ENCODE measurements around the gene FRMD1. TPM values are rescaled to one million over a fixed set of nuclear protein-coding genes. Genes with fewer than 3 reads are reported as not detected.

The FRMD1 gene
- polyA plus RNA-seq, 1 donor: 25.1 TPM

DNA sequence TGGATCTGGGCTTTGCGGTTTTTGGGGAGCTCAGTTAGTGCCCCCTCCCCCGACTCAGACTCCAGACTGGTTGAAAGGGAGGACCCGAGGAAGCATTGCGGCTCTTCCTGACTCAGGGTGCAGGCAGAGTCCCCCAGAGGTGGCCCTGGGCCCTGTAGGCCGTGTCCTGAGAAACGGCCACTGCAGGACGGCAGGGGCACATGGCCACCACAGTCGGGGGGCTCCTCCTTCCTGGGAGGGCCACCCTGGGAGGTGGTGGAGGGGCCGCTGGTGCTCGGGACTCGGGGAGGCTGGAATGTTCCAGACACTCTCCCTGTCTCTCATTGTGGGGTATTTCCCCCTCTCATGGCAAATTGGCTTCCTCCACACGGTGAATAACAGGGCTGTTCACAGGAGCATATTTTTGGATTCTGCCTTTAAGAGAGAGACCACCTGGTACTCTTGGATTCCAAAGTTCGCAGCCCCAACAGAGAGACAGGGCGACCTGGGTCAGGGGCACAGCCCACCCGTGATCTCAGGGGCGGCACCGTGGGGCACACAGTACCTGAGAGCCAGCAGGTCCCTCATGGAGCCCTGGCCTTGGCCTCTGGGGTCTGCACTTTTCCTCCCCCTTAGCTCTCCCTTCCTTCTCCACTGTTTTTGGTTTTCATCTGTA lies 35.7 kb downstream of the FRMD1 start:
- DNase-seq: no peak

DNA sequence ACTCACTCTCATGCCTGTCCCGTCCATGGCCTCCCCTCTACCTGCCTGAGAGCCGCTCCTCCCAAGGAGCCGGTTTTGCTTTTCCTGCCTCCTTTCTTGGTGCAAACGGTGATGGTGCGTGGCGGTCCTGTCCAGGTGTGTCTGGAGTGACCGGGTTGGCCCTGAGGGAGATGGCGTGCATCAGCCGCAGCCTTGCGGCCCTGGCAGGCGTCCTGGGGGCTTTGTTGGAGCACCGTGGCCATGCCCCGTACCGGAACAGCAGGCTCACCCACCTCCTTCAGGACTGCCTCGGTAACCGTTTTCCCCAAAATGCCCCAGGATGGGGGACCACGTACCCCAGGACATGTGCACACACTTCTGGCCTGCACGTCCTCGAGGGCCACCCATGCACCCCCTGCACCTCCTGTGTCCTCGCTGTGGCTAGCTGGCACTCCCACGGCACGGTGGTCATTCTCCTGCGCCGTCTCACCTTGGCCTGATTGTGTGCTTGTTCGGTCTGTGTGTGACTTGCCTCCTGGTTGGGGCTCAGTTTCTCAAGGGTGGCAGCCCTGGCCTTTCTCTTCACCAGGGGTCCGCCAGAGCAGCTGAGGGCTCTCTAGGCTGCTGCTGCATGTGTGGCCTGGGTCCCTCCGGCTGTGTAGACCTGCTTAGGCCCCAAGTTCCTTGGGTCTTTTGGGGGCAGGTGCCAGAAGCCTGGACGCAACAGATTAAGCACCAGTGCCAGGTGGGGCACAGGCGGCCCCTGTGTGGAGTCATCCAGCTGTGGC lies 36.4 kb downstream of the FRMD1 start:
- no peak for DNase-seq

DNA sequence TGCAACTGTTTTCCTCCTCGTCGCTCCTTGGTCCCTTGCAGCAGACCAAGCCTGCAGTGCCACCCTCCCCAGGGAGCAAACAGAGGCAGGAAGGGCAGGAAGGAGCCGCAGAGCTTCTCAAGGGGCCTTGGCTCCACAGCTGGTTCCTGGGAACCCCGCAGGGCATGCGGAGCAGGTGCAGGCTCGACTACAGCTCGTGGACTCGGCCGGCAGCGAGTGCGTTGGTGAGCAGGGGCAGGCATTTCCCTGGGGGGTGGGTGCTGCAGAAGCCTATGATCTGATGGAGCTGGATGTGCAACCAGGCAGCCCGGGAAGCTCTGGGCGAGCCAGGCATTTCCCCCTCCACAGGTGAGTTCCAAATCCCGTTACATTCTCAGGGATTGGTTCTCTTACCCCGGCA lies 37.1 kb downstream of the FRMD1 start:
- no peak for DNase-seq

DNA sequence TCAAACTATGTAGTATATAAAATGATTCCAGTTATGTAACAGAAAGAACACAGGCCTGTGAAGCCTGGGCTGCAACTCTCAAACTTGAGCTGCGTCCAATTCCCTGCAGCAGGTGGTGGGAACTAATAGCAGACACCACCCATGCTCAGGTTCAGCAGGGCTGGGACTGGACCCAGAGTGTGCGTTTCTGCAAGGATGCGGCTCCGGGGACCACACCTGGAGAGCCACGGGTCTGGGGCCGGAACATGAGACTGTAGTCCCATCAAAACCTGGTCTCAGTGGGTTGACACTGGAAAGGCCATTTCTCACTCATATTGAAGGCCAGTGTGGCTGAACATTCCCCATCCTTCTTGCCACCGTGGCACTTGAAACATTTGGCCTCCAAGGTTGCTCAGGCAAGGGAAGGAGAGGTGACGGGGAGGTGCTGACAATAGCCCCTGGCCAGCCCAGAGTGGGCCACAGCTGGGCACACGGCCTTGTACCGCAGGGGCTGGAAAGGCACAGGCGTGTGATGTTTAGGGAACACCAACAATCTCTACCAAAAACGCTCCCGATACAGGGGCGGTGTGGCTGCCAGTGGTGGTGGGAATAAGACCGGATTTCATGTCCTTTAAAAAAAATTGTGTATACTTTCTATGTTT lies 38.0 kb downstream of the FRMD1 start:
- DNase-seq: no peak

DNA sequence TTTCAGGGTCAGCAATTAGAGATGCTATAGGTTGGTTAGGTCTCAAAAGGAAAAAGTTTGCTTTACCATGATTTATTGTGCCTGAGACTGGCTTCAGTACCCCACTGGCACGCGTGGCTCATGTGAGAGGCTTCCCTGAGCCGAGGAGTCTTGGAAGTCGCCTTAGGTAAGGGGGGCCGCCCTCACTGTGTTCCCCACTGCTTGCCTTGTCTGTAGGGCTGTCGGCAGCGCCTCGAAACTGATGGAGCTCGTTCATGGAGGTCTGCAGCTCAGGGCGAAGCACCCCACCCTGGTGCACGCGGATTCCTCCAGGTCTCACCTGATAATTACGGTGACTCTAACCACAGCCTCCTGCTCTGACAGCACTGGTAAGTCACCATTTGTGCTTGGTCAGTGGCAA lies 39.2 kb downstream of the FRMD1 start:
- DNase-seq: no peak

DNA sequence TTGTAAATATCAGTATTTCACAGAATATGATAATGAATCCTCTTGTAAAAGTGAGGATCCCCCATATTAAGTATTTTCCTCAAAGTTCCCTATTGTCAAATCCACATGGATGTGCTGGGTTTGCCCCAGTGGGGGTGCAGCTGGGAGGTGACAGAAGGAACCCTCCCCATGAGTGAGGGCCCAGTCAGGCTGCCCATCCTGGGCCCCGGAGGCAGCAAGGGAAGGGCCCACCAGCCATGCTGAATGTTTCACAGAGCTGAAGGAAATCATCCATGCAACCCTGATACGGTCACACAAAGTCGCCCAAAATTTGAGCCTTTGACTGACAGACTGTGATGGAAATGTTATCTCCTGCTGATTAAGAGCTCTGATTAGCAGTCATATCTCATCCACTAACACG lies 39.7 kb downstream of the FRMD1 start:
- no peak for DNase-seq

DNA sequence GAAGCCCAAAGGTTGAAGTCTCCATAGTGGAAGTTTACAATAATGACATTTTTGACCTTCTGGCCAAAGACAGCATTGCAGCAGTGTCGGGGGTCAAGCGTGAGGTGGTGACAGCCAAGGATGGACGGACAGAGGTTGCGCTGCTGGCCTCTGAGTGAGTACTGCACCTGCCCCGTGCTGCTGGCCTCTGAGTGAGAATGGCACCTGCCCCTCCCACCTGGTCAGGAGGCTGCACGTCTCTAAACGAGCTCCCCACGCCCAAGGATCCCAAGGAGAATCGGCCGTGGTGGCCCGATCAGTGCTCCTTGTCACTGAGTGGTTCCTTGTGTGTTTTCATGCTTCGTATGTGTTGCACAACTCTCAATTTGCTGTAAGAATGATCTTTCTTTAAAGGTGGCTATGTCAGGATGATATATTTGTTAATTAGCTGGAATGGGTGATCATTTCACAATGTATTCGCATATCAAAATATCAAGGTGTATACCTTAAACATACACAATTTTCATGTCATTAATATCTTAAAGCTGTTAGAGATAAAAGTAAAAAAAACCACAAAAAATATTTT lies 40.4 kb downstream of the FRMD1 start:
- DNase-seq: no peak

DNA sequence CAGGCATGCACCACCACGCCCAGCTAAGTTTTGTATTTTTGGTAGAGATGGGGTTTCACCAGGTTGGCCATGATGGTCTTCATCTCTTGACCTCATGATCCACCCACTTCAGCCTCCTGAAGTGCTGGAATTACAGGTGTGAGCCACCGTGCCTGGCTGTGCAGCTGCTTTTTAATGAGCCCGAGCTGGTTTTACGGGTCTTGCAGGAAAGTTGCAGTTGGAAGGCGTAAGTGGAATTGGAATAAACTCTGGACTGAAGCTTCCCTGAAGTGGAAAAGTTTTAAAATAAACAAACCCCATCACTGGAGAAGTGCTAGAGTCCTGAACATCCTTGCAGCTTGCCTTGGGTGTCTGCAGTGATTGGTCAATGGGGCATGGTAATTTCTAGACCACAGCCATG lies 41.2 kb downstream of the FRMD1 start:
- DNase-seq: no peak

DNA sequence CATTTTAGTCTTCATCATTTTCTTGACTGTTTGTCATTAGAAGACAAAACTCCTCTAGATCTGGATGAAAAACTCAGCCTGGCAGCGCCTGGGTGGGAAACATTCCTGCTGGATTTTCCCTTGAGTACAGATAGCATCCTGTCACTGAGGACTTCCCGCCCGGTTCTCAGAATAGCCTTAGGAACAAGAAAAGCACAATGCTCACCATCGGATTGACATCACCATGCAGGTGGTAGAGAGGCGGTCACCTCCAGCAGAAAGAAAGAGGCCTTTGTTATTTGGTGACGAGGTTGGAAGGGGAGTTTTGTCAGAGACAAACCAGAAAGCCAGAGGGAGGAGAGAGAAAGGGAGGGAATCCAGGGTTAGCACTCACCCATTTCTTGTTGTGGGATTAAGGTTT lies 41.8 kb downstream of the FRMD1 start:
- no peak for DNase-seq

DNA sequence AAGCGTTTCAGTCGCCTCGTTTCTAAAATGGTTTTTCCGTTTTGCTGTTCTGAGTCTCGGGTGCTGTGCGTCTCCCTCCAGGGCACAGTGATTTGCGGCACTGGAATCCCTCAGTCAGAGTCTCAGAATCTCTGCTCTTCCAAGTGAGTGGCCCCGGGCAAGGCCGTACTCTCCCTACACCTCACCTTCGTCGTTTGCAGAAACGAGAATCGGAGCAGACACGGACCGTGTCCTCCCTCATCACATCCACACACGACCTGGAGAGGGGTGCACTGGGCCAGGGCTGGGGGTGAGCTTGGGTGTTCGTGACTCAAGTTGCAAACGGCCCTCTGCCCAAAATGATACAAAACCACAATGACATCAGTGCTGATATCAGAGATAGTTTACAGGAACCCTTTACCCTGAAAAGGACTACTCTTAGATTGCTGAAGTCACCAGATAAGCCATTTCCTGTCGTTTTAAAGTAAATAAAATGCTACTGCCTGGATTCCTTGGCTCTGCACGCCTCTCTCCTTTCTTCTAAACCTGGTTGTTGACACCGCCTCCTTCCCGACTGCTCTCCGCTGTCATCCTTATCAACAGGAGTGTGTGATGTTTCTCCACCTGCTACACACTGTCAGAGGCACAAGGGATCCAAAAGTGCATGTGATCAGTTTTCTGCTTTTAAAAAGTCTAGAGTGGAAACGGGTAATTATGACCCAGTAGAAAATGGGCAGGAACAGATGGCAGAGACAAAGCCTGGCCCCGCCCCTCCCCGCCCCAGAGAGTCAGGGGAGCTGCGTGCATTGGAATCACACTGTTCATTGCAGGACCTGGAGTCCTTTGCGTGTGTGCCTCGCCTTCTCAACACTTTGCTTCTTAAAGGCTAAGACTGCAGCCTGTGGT lies 43.1 kb downstream of the FRMD1 start:
- DNase-seq: no peak

DNA sequence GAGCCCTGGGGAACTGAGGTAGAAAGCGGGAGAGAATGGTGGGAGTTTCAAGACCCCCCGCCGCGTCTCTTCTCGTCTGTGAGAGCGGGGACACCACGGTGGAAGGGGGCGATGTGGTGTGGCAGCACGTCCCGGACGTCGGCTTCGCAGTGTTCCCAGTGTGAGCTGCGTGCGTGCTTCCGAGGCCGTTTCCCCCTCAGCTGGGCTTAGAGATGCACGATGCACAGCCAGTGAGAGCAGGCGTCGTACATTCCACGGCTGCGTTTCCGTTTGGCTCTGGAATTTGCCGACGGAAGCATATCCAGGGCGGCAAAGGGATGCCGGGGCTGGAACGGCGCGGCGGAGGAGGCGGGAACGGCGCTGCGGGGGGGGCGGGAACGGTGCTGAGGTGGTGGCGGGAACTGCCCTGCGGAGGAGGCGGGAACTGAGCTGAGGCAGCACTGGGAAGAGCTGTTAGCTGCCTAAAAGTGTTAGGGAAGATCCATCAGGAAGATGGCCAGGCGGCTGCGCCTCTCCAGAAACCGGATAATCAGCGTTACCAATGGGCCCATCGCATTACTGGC lies 43.8 kb downstream of the FRMD1 start:
- DNase-seq: peak; percentile 77

DNA sequence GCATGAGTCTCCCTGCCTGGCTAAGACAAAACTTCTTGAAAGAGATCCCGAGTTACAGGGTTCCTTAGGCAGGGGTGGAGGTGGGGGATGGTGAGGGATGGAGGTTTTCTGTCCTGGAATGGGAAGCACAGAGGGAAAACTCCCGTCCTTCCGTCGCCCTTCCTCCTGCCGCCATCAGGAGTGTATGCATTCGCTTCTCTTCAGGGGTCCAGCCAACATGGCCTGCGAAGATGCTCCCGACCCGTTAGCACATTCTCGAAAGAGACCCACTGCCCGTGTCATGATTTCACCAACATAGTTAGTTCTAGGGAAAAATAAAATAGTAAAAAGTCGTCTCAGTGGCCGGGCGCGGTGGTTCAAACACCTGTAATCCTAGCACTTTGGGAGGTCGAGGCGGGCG lies 44.5 kb downstream of the FRMD1 start:
- no peak for DNase-seq

DNA sequence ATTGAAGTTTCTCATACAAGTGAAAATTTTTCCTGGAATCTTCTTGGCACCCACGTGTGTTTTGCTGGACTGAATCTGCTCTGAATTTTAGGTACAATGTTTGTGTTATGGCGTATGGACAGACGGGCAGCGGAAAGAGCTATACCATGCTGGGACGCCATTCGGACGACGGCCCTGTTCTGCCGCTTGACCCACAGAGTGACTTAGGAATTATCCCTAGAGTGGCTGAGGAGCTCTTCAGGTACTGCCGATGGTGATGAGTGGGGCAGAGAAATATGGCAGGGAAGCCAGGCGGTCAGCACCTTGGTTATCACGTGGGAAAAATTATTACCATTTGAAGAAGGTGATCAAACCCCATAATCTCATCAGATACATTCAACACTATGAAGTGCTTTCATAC lies 45.2 kb downstream of the FRMD1 start:
- DNase-seq: no peak

DNA sequence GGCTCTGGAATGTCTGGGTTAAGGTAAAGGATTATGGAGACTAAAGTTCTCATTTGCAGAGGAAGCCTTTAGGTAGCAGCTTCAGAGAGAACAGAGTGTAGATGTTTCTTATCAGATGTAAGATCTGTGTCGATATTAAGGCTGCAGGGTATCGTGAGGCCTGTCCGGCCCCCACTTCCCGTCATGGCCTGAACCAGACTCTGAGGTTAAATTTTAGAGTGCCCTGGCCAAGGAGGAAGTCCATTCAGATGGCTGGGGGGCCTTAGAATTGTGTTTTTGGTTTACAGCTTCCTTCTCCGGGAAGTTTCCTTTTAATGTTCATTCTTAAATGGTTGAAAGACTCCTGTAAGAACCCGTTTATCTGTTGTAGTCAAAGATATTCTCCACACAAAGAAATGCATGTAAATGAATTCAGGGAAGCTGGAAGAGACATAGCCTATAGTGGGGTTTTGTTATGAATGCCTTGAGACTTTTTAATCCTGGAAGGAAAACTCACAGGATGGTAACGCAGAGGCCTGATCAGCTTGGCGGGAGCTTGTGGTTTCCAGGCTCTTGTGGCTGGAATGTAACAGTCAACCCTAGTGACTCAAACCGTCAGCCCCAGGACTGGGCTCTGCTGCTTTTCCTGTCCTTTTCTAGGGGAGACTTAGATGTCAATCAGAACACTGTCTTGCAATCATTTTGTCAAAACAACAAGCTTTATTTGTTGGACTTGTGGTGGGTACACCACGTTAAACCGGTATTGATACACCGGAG lies 46.8 kb downstream of the FRMD1 start:
- DNase-seq: no peak

DNA sequence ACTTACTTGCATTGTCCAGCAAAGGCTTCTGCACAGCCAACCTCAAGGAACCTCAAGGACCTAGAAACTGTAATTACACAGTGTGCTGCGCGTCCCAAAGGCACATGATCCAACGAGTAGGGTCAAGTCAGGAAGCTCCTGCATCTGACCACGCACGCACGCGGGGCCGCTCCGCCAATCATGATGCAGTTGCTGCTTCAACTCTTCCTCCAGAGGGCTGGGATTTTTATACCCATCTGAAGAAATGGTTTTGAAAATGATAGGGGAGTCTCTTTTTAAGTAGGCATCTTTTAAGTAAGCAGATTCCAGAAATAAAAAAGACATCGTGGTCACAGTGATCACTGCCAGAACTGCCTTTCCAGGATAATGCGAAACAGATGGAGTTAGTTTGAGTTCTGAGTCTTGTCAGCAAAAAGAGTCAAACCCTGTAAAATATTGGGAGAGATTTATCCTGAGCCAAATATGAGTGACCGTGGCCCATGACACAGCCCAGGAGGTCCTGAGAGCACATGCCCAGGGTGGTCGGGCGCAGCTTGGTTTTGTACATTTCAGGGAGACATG lies 47.5 kb downstream of the FRMD1 start:
- no peak for DNase-seq

DNA sequence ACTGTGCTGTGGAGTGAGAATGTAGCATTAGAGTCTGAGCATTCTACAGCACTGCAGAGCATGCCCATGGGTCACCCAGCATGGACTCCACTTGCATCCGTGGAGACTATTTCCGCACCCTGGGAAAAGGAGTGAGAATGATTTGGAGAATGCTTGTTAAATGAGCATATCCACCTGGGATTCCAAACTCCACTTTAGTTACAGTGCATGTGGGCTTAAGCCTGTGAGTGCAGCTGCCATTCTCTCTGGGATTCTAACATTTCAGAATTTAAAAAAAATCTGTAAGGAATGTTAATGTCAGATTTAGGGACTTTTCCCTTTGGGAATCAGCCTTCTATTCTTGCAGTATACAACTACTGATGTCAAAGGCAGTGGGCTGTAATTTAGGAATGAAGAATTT lies 48.1 kb downstream of the FRMD1 start:
- DNase-seq: no peak

DNA sequence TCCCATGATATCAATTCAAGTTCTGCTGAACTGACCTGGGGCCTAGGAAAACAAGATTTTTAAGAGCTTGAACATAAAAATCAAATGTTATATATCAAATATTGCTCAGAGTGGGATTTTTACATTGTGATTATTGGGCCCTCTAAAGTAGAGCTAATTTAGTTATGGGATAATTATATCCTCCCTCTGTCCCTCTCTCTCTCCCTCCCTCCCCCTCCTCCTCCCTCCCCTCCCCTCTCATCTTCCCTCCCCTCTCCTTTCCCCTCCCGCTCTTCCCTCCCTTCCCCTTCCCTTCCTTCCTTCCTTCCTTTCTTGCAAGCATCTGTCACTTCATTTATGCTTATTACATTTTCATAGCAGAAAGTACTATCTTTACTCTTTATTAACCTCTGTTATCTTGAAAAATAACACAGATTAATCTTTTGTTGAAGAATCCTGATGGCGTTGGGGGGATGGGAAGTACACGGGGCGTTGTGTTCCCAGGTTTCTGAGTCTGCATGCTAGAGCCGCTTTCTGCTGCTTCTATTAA lies 48.7 kb downstream of the FRMD1 start:
- DNase-seq: no peak

DNA sequence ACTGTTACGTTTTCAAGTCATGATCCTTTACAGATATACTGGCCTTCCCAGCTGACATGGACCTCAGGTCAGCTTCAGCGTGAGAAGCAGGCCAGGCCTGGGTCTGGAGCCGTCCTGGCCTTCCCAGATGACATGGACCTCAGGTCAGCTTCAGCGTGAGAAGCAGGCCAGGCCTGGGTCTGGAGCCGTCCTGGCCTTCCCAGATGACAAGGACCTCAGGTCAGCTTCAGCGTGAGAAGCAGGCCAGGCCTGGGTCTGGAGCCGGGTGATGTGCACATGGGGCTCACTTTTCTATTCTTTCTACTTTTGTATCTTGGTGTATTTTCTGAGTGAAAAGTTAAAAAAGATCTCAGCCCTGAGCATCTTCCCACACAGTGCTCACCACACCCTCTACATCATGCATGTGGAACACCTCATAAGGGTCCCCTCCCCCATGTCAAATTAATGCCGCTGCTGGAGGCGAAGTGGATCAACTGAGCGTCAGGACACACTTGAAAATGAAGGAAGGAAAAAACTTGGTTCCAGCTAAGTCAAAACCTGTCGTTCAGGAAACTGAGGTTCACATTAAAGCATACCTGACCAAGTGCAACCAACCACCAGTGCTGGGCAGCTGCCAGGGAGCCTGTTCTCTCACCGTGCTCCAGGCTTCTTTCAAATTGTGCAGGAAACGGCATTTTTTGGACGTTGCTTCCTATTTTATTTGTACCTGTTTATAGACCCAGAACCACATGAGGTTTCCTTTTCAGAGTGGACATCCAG lies 49.4 kb downstream of the FRMD1 start:
- no peak for DNase-seq

DNA sequence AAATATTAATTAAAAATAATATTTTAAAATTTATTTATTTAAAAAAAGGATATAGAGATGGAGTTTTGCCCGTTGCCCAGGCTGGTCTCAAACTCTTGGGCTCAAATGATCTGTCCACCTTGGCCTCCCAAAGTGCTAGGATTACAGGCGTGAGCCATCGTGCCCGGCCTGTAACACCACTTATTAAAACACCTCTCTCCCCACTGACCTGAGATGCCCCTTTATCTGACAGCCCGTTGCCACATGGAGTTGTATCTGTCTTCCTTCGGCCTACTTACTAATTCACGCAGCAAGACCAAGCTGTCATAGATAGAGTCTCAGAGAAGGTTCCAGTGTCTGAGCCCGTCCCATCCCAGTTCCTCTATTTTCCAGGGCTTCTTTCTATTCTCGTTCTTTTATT lies 50.8 kb downstream of the FRMD1 start:
- DNase-seq: no peak

DNA sequence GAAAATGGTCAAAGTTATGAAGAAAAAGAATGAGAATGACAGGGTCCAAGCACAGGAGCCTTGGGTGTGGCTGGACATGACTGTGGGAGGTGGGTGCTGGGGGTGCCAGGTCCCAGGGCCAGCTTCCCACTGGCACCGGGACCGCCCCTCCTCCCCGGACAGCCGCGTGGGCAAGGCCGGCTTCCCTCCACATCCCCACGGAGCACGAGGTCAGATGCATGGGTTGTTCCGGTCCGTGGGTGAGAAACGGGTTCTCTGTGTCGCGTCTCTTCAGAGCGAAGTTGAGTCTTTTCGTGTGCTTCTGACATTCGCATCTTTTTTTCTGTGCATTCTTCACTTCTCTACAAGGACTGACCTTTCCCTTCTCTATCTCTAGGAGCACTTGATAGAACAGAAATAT lies 51.5 kb downstream of the FRMD1 start:
- DNase-seq: no peak
